Measurements from ENCODE around the gene WFIKKN2. TPM values are rescaled to one million over a fixed set of nuclear protein-coding genes. Genes with fewer than 3 reads are reported as not detected.

Gene WFIKKN2
- total and polyA plus RNA-seq, 2 of the 13 experiments (the other 11 are each of a cell fraction or from before 2014, with no cell fraction given): not detected

DNA sequence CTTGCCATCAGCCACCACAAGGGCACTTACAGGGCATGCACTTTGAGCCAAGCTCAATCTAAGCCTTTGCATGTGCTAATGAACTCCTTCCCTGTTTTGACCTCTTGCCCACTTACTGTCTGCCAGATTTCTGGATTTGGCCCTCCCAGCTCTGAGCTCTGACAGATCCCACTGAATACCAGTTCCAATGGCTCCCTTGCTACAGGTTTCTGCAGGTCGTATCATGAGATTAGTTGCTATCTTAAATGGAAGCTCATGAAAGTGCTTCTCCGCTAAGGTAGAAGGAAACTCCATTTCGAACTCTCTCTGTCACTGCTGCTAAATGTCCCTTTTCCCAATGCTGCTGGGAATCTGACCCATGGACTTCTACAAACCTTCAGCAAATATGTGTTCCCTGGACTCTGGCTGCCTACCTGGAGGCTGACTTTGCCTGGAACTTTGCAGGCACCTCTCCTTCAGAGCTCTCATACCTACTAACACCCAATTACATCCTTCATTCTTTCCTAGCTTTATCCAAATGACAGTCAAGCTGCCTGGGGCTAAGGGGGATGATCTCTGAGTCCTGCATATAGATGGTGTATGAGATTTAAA lies 54.2 kb downstream of the WFIKKN2 start (continued):
- TF ChIP-seq ZNF230 (CRISPR knock-in tag; IDR thresholded peaks at IDR 0.05) (no peak), FOXA1 (IDR thresholded peaks at IDR 0.05) (no peak), FOXA1 (CRISPR knock-in tag; IDR thresholded peaks at IDR 0.05) (0 out of 2 replicates have a peak, but pooled peaks have one; percentile 24), RCOR2 (CRISPR knock-in tag; IDR thresholded peaks at IDR 0.05) (0 out of 2 replicates have a peak, but pooled peaks have one; percentile 21), SRF (IDR thresholded peaks at IDR 0.05; ENCODE audit: low read depth, low read length) (no peak), HCFC1 (IDR thresholded peaks at IDR 0.05; ENCODE audit: low read depth, low read length) (no peak), RFX5 (IDR thresholded peaks at IDR 0.05; ENCODE audit: low read depth, low read length) (no peak), ZNF792 (CRISPR knock-in tag; IDR thresholded peaks at IDR 0.05) (no peak), ELF3 (CRISPR knock-in tag; IDR thresholded peaks at IDR 0.05) (peak; percentile 66; the same call in 1 of the 2 replicates), MAF1 (CRISPR knock-in tag; IDR thresholded peaks at IDR 0.05; ENCODE audit: borderline replicate concordance) (no peak), KDM1A (CRISPR knock-in tag; IDR thresholded peaks at IDR 0.05) (0 out of 2 replicates have a peak, but pooled peaks have one; percentile 30), PAX8 (CRISPR knock-in tag; IDR thresholded peaks at IDR 0.05; ENCODE audit: borderline replicate concordance) (no peak), PAWR (CRISPR knock-in tag; IDR thresholded peaks at IDR 0.05; ENCODE audit: borderline replicate concordance) (no peak), DR1 (CRISPR knock-in tag; IDR thresholded peaks at IDR 0.05) (no peak), FOSL1 (CRISPR knock-in tag; IDR thresholded peaks at IDR 0.05; ENCODE audit: borderline replicate concordance) (no peak), ARNT (IDR thresholded peaks at IDR 0.05) (no peak), RARA (CRISPR knock-in tag; IDR thresholded peaks at IDR 0.05) (peak; percentile 37), GTF2F1 (IDR thresholded peaks at IDR 0.05; ENCODE audit: low read length) (no peak), RFXAP (CRISPR knock-in tag; IDR thresholded peaks at IDR 0.05; ENCODE audit: borderline replicate concordance) (peak; percentile 64; the same call in 1 of the 2 replicates), KMT2B (CRISPR knock-in tag; IDR thresholded peaks at IDR 0.05) (no peak), YEATS2 (CRISPR knock-in tag; IDR thresholded peaks at IDR 0.05; ENCODE audit: borderline replicate concordance) (no peak), KAT7 (CRISPR knock-in tag; IDR thresholded peaks at IDR 0.05; ENCODE audit: borderline replicate concordance) (no peak), ZBTB21 (CRISPR knock-in tag; IDR thresholded peaks at IDR 0.05) (no peak)
- TF ChIP-seq, protein P1, sequence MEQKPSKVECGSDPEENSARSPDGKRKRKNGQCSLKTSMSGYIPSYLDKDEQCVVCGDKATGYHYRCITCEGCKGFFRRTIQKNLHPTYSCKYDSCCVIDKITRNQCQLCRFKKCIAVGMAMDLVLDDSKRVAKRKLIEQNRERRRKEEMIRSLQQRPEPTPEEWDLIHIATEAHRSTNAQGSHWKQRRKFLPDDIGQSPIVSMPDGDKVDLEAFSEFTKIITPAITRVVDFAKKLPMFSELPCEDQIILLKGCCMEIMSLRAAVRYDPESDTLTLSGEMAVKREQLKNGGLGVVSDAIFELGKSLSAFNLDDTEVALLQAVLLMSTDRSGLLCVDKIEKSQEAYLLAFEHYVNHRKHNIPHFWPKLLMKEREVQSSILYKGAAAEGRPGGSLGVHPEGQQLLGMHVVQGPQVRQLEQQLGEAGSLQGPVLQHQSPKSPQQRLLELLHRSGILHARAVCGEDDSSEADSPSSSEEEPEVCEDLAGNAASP (CRISPR knock-in tag; IDR thresholded peaks at IDR 0.05; ENCODE audit: borderline replicate concordance): no peak
- TF ChIP-seq, protein P2, sequence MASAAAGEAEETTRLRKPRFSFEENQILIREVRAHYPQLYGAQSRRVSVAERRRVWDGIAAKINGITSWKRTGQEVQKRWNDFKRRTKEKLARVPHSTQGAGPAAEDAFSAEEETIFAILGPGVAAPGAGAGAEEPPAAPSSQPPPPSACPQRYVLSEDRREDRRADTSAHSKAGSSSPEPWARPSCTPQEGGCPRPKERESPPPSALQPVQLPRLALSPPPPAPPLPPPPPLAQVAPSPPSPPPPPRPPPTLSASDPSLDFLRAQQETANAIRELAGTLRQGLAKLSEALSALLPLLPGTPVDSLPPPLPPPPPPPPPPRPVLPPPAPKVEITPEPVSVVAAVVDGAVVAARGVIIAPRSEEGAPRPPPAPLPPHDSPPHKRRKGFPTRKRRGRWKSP (CRISPR knock-in tag; IDR thresholded peaks at IDR 0.05): no peak
- TF ChIP-seq, protein P3, sequence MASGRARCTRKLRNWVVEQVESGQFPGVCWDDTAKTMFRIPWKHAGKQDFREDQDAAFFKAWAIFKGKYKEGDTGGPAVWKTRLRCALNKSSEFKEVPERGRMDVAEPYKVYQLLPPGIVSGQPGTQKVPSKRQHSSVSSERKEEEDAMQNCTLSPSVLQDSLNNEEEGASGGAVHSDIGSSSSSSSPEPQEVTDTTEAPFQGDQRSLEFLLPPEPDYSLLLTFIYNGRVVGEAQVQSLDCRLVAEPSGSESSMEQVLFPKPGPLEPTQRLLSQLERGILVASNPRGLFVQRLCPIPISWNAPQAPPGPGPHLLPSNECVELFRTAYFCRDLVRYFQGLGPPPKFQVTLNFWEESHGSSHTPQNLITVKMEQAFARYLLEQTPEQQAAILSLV (CRISPR knock-in tag; IDR thresholded peaks at IDR 0.05; ENCODE audit: borderline replicate concordance): no peak; the same call in none of the 2 replicates
